Dedifferentiated amniotic fluid mesenchymal stem cell (primary cell): ENCODE results near the gene PABPC1L2B.
"Not testable (repeated sequence)": the region's sequence is repeated elsewhere in the genome, so short reads cannot be mapped to it uniquely, and the experiment has no call there.

Experiments used
- DNase-seq: peaks from one replicate; pipeline ENCODE4 v3.0.0-alpha.2; 2016; ENCODE audit errors: extremely low spot score

The PABPC1L2B gene

GRCh38 chrX:73002733-73003132 is at the start of gene PABPC1L2B:
TSS of gene PABPC1L2B (plus strand) at chrX:73002939. CDS start at chrX:73003643, 704 bp downstream.
- not testable (repeated sequence) for DNase-seq

GRCh38 chrX:72959971-72960370 is 42.8 kb upstream of the PABPC1L2B start:
- not testable (repeated sequence) for DNase-seq

GRCh38 chrX:72971859-72972258 is 30.9 kb upstream of the PABPC1L2B start:
- DNase-seq = not testable (repeated sequence)

- DNase-seq = not testable (repeated sequence)
Measured at GRCh38 chrX:72974885-72975284, 27.9 kb upstream of the PABPC1L2B start.

GRCh38 chrX:72980894-72981469 is 21.8 kb upstream of the PABPC1L2B start:
- DNase-seq = not testable (repeated sequence)

GRCh38 chrX:73004032-73004431 is 1.3 kb downstream of the PABPC1L2B start:
- not testable (repeated sequence) for DNase-seq

- DNase-seq = no peak
Measured at GRCh38 chrX:73021361-73022092, 18.8 kb downstream of the PABPC1L2B start.

- DNase-seq = not testable (repeated sequence)
Measured at GRCh38 chrX:73022093-73022445, 19.3 kb downstream of the PABPC1L2B start.

GRCh38 chrX:73028876-73029275 is 26.1 kb downstream of the PABPC1L2B start:
- no peak for DNase-seq
